CD8-positive, alpha-beta memory T cell (primary cell): Measurements from ENCODE around the gene GABRR2. TPM values are rescaled to one million over a fixed set of nuclear protein-coding genes. Genes with fewer than 3 reads are reported as not detected.
"Not testable (repeated sequence)": the region's sequence is repeated elsewhere in the genome, so short reads cannot be mapped to it uniquely, and the experiment has no call there.

Source experiments
- CTCF ChIA-PET: fragments of 350-600 bp; sonication (Branson Sonifier 250); formaldehyde crosslinking; loops from one replicate; lab custom pipeline; 2021; ENCODE audit warnings: antibody characterized with exemption; lab: Charles Lee
- POLR2A ChIA-PET: fragments of 350-600 bp; sonication (Branson Sonifier 250); formaldehyde crosslinking; loops from one replicate; lab custom pipeline; 2021; ENCODE audit warnings: antibody characterized with exemption; lab: Charles Lee
- DNase-seq, 5 donors: peaks; one replicate each; pipeline versions ENCODE4 v3.0.0 to v3.0.0-alpha.2; 2020 to 2022; ENCODE audit warnings: mixed read lengths in 1 of 5
- H3K27ac ChIP-seq: one replicate; pipeline ENCODE4 v1.7.0; 2013; ENCODE audit warnings: low read depth, mild to moderate bottlenecking, low read length, moderate library complexity
- H3K27me3 ChIP-seq: 2 replicates; pipeline ENCODE4 v1.7.0; 2013; ENCODE audit warnings: low read length, mild to moderate bottlenecking; ENCODE audit not compliant: insufficient read depth, poor library complexity, severe bottlenecking
- H3K36me3 ChIP-seq: 2 replicates; pipeline ENCODE4 v1.7.0; 2013; ENCODE audit warnings: mild to moderate bottlenecking, low read length, moderate library complexity; ENCODE audit not compliant: insufficient read depth
- H3K4me1 ChIP-seq: 2 replicates; pipeline ENCODE4 v1.7.0; 2013; ENCODE audit warnings: mild to moderate bottlenecking, low read length, moderate library complexity; ENCODE audit not compliant: insufficient read depth
- H3K4me3 ChIP-seq: 2 replicates; pipeline ENCODE4 v1.7.0; 2013; ENCODE audit warnings: mild to moderate bottlenecking, low read length
- H3K9me3 ChIP-seq: 2 replicates; pipeline ENCODE4 v1.7.0; 2013; ENCODE audit warnings: mild to moderate bottlenecking, low read length
- H3K27ac Mint-ChIP-seq, 8 donors: one replicate each; pipeline ENCODE4 v1.8.0; 2020 to 2021; ENCODE audit warnings: mixed read lengths in 8 of 8, mild to moderate bottlenecking in 6 of 8, inconsistent platforms in 3 of 8, moderate library complexity in 3 of 8
- H3K27me3 Mint-ChIP-seq, 2 donors: one replicate each; pipeline ENCODE4 v1.8.0; 2020 to 2021; ENCODE audit warnings: mixed read lengths in 2 of 2, mild to moderate bottlenecking in 1 of 2, moderate library complexity in 1 of 2
- H3K36me3 Mint-ChIP-seq, 3 donors: one replicate each; pipeline ENCODE4 v1.8.0; 2020 to 2021; ENCODE audit warnings: mixed read lengths in 3 of 3, inconsistent platforms in 1 of 3, mild to moderate bottlenecking in 1 of 3
- H3K4me1 Mint-ChIP-seq, 3 donors: one replicate each; pipeline ENCODE4 v1.8.0; 2020 to 2021; ENCODE audit warnings: mixed read lengths in 3 of 3, inconsistent platforms in 1 of 3, mild to moderate bottlenecking in 1 of 3
- H3K4me3 Mint-ChIP-seq, 7 donors: one replicate each; pipeline ENCODE4 v1.8.0; 2020 to 2021; ENCODE audit warnings: mixed read lengths in 7 of 7, mild to moderate bottlenecking in 6 of 7, moderate library complexity in 4 of 7, inconsistent platforms in 2 of 7
- H3K9me3 Mint-ChIP-seq, 5 donors: one replicate each; pipeline ENCODE4 v1.8.0; 2020 to 2022; ENCODE audit warnings: mixed read lengths in 5 of 5, mild to moderate bottlenecking in 3 of 5, moderate library complexity in 2 of 5, inconsistent platforms in 1 of 5
- polyA plus RNA-seq: library from polyadenylated mRNA; unstranded; fragments of 300-500 nt; fragmentation: Illumina TruSeq; gene quantifications from one replicate; pipeline ENCODE4 v1.2.3, GENCODE V29; 2021
- total RNA-seq, 2 experiments: library from RNA; stranded (reverse); gene quantifications; one replicate each; pipeline ENCODE4 v1.2.3, GENCODE V29; 2021

Gene GABRR2
- total and polyA plus RNA-seq, 3 experiments from 2014 or later = 0.16 to 0.24 (median 0.20) TPM

DNA sequence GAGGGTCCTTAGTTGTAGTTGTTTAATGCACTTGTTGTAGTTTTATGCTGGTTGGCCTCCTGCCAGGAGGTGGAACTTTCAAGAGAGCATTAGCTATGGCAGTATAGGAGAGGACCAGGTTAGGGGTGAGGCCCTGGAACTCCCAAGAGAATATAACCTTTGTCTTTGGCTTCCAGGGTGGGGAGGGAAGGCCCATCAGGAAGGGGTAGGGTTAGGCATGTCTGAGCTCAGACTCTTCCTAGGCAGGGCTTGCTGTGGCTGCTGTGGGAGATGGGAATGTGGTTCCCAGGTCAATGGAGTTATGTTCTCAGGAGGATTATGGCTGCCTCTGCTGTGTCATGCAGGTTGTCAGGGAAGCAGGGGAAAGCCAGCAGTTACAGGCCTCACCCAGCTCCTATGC lies 77.9 kb downstream of the GABRR2 start:
- Histone ChIP-seq H3K4me1 (peaks cover 14% of the 10 kb centered on the region), H3K27me3 (no peaks in the 10 kb centered on the region), H3K9me3 (no peaks in the 10 kb centered on the region), H3K4me3 (no peak overlapping the region), H3K27ac (no peak overlapping the region), H3K36me3 (no peaks in the 10 kb centered on the region)
- H3K4me1 Mint-ChIP-seq = peaks cover 22 to 25% (median 23%) of the 10 kb centered on the region in 3 donors
- H3K36me3 Mint-ChIP-seq = peaks cover 0 to 10% (median 0%) of the 10 kb centered on the region in 3 donors
- DNase-seq = no peak
- H3K9me3 Mint-ChIP-seq = peaks cover 0 to 5% (median 0%) of the 10 kb centered on the region in 5 donors
- no peak overlapping the region for H3K27ac Mint-ChIP-seq
- ChIA-PET POLR2A (interaction anchor here (0.6 kb wide), 1 partner anchor 158 kb away, joined by 3 read pairs; no protein-coding TSS in a partner anchor), CTCF (interaction anchor here (1.3 kb wide), 1 partner anchor 255 kb away, joined by 3 read pairs; no protein-coding TSS in a partner anchor)
- H3K27me3 Mint-ChIP-seq = peaks cover 17 to 48% of the 10 kb centered on the region in 2 donors
- no peak overlapping the region for H3K4me3 Mint-ChIP-seq

DNA sequence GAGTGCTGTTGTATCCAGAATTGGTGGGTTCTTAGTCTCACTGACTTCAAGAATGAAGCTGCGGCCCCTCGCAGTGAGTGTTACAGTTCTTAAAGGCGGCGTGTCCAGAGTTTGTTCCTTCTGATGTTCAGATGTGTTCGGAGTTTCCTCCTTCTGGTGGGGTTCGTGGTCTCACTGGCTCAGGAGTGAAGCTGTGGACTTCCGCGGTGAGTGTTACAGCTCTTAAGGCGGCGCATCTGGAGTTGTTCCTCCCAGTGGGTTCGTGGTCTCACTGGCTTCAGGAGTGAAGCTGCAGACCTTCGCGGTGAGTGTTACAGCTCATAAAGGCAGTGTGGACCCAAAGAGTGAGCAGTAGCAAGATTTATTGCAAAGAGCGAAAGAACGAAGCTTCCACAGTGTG lies 81.5 kb downstream of the GABRR2 start:
- H3K4me1 ChIP-seq, H3K27ac ChIP-seq, POLR2A ChIA-PET, H3K36me3 Mint-ChIP-seq, H3K9me3 Mint-ChIP-seq, H3K4me3 ChIP-seq, H3K27me3 ChIP-seq, H3K36me3 ChIP-seq, CTCF ChIA-PET, DNase-seq, H3K9me3 ChIP-seq: not testable (repeated sequence)
- Mint-ChIP-seq H3K4me3 (peak overlapping the region; percentile 3 to 86 (median 77)), H3K27me3 (peaks cover 18 to 55% of the 10 kb centered on the region in 2 donors), H3K4me1 (peaks cover 8 to 14% (median 9%) of the 10 kb centered on the region in 3 donors), H3K27ac (peak overlapping the region in 1 of 8 donors; percentile 22)

GRCh38 chr6:89222712-89223039 lies 92.4 kb downstream of the GABRR2 start:
- H3K4me1 ChIP-seq = no peaks in the 10 kb centered on the region
- POLR2A ChIA-PET = no interaction called here
- H3K4me3 ChIP-seq = no peak overlapping the region
- H3K9me3 Mint-ChIP-seq = peaks cover 0 to 4% (median 2%) of the 10 kb centered on the region in 5 donors
- no peaks in the 10 kb centered on the region for H3K36me3 ChIP-seq
- DNase-seq = no peak
- no peaks in the 10 kb centered on the region for H3K36me3 Mint-ChIP-seq
- CTCF ChIA-PET = no interaction called here
- H3K27me3 ChIP-seq = no peaks in the 10 kb centered on the region
- no peaks in the 10 kb centered on the region for H3K9me3 ChIP-seq
- H3K27ac ChIP-seq = no peak overlapping the region
- no peaks in the 10 kb centered on the region for H3K4me1 Mint-ChIP-seq
- H3K4me3 Mint-ChIP-seq = no peak overlapping the region
- peak overlapping the region in 1 of 8 donors; percentile 7 for H3K27ac Mint-ChIP-seq
- peaks cover 5 to 12% of the 10 kb centered on the region in 2 donors for H3K27me3 Mint-ChIP-seq

GRCh38 chr6:89221971-89222711 lies 93.0 kb downstream of the GABRR2 start:
- Histone ChIP-seq H3K27ac (no peak overlapping the region), H3K9me3 (no peaks in the 10 kb centered on the region), H3K36me3 (no peaks in the 10 kb centered on the region), H3K4me1 (no peaks in the 10 kb centered on the region), H3K4me3 (no peak overlapping the region), H3K27me3 (no peaks in the 10 kb centered on the region)
- no peaks in the 10 kb centered on the region for H3K36me3 Mint-ChIP-seq
- H3K4me1 Mint-ChIP-seq = no peaks in the 10 kb centered on the region
- POLR2A ChIA-PET = no interaction called here
- no peak for DNase-seq
- no peak overlapping the region for H3K4me3 Mint-ChIP-seq
- CTCF ChIA-PET = no interaction called here
- H3K9me3 Mint-ChIP-seq = peaks cover 0 to 4% (median 2%) of the 10 kb centered on the region in 5 donors
- peak overlapping the region in 1 of 8 donors; percentile 7 for H3K27ac Mint-ChIP-seq
- peaks cover 5 to 18% of the 10 kb centered on the region in 2 donors for H3K27me3 Mint-ChIP-seq

DNA sequence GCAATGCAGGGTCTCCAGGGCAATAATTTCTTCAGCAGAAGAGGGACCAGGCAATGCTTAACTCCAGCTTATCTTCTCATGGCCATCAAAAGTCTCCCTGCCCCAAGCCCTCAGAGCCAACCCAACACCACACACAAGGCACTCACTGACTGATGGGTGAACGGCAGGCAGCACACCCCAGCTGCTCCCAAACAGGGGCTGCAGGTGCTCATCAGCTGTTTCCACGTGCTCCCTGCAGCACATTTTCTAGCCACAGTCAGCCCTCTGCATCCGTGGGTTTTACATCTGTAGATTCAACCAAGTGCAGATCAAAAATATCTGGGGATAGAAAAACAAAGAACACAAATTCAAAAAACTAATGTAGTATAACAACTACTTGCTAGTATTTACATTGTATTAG lies 94.0 kb downstream of the GABRR2 start:
- Histone ChIP-seq H3K4me1 (no peaks in the 10 kb centered on the region), H3K4me3 (no peak overlapping the region), H3K9me3 (no peaks in the 10 kb centered on the region), H3K27ac (no peak overlapping the region), H3K27me3 (no peaks in the 10 kb centered on the region), H3K36me3 (no peaks in the 10 kb centered on the region)
- no peaks in the 10 kb centered on the region for H3K36me3 Mint-ChIP-seq
- POLR2A ChIA-PET = no interaction called here
- peaks cover 7 to 20% of the 10 kb centered on the region in 2 donors for H3K27me3 Mint-ChIP-seq
- H3K4me1 Mint-ChIP-seq = no peaks in the 10 kb centered on the region
- DNase-seq = no peak
- no peak overlapping the region for H3K4me3 Mint-ChIP-seq
- CTCF ChIA-PET = interaction anchor here (1.7 kb wide), 1 partner anchor 9 kb away, joined by 5 read pairs; no protein-coding TSS in a partner anchor
- H3K9me3 Mint-ChIP-seq = peaks cover 0 to 4% (median 2%) of the 10 kb centered on the region in 5 donors
- H3K27ac Mint-ChIP-seq = peak overlapping the region in 1 of 8 donors; percentile 27

DNA sequence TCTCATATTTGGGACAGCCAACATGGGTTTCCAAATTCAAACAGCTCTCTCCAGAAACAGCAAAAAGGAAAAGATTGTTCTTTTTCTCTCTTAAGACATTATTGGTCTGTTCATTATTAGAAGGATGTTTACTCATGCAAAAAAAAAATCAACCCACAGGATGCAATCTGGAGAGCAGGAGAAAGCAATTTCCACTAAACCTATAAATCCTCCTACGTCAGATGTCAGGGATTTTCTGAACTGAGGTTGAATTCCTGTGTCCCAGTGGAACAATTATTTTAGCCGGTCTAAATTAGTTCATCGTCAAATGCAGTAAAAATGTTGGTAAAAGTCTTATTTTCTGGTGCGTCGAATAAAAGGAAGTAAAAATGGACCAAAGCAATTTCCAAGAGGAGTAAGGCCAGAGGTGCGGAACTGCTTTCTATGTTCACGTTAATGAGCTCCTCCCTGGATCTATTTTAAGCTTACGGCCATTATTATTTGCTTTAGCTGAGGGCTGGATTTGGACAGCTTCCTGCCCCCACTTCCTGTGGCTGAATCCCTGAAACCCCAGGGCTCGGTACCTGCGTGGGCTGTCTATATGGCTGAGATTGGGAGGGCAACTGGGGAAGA lies 97.7 kb downstream of the GABRR2 start, which contains the start of gene GABRR1:
GABRR1 (minus strand) TSS at position 60 of the 612 bp plus-strand sequence; CDS start at position 24, 36 bp downstream.
- Histone ChIP-seq H3K9me3 (no peaks in the 10 kb centered on the region), H3K27me3 (no peaks in the 10 kb centered on the region), H3K27ac (no peak within 1 kb of the TSS), H3K36me3 (no peaks in the 10 kb centered on the region), H3K4me3 (no peak within 1 kb of the TSS), H3K4me1 (no peaks in the 10 kb centered on the region)
- Mint-ChIP-seq H3K36me3 (peaks cover 0 to 2% (median 0%) of the 10 kb centered on the region in 3 donors), H3K27me3 (peaks cover 11 to 16% of the 10 kb centered on the region in 2 donors), H3K27ac (no peak within 1 kb of the TSS), H3K4me1 (no peaks in the 10 kb centered on the region), H3K4me3 (no peak within 1 kb of the TSS), H3K9me3 (no peaks in the 10 kb centered on the region)
- no peak for DNase-seq
- ChIA-PET POLR2A (no interaction called here), CTCF (no interaction called here)

DNA sequence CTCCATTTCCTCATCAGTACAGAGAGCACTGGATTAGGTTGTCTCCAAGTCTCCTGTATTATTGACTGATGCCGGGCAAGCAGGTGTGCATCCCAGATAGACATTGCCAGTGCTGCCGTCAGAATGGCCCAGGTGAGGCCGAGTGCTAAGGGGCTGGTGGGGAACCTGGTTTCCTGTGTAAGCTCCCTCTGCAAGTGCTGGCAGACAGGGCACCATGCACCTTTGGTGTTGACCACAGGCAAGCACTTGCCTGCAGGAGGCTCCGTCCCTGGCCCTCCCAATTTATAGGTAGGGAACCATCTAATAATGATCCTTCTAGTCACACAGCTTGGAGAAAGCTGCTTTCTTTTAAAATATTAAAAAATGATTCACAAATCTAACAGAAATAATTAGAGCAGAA lies 98.7 kb downstream of the GABRR2 start:
- Mint-ChIP-seq H3K36me3 (peaks cover 0 to 2% (median 0%) of the 10 kb centered on the region in 3 donors), H3K4me3 (no peak overlapping the region), H3K9me3 (no peaks in the 10 kb centered on the region), H3K27me3 (peaks cover 11 to 26% of the 10 kb centered on the region in 2 donors), H3K4me1 (no peaks in the 10 kb centered on the region), H3K27ac (no peak overlapping the region)
- ChIA-PET CTCF (no interaction called here), POLR2A (no interaction called here)
- no peaks in the 10 kb centered on the region for H3K27me3 ChIP-seq
- H3K9me3 ChIP-seq = no peaks in the 10 kb centered on the region
- H3K36me3 ChIP-seq = no peaks in the 10 kb centered on the region
- DNase-seq = no peak
- H3K4me3 ChIP-seq = no peak overlapping the region
- no peaks in the 10 kb centered on the region for H3K4me1 ChIP-seq
- H3K27ac ChIP-seq = no peak overlapping the region

- H3K27ac Mint-ChIP-seq = no peak overlapping the region
- H3K4me1 Mint-ChIP-seq = no peaks in the 10 kb centered on the region
- POLR2A ChIA-PET = no interaction called here
- H3K4me3 Mint-ChIP-seq = no peak overlapping the region
- H3K27me3 Mint-ChIP-seq = peaks cover 10 to 33% of the 10 kb centered on the region in 2 donors
- Histone ChIP-seq H3K27me3 (no peaks in the 10 kb centered on the region), H3K27ac (no peak overlapping the region), H3K4me3 (no peak overlapping the region), H3K9me3 (no peaks in the 10 kb centered on the region), H3K4me1 (no peaks in the 10 kb centered on the region), H3K36me3 (no peaks in the 10 kb centered on the region)
- no peaks in the 10 kb centered on the region for H3K9me3 Mint-ChIP-seq
- CTCF ChIA-PET = no interaction called here
- DNase-seq = no peak
- peaks cover 0 to 3% (median 0%) of the 10 kb centered on the region in 3 donors for H3K36me3 Mint-ChIP-seq
Measured at GRCh38 chr6:89215391-89215790, 99.7 kb downstream of the GABRR2 start.
